Effector memory CD8-positive, alpha-beta T cell (primary cell): ENCODE measurements around the gene LRRC73.
"Not testable (repeated sequence)": the region's sequence is repeated elsewhere in the genome, so short reads cannot be mapped to it uniquely, and the experiment has no call there.

Source experiments
- ATAC-seq: fragments of 150-1000 bp; cut with Tn5 transposase; replicated peaks from 2 replicates; pipeline ENCODE4 v1.10.0; 2021; ENCODE audit warnings: mild to moderate bottlenecking, moderate library complexity
- DNase-seq, 3 experiments: peaks; one replicate each; pipeline ENCODE4 v3.0.0; 2021
- H3K27ac Mint-ChIP-seq, 2 donors: one replicate each; pipeline ENCODE4 v1.8.0; 2022; ENCODE audit warnings: mild to moderate bottlenecking in 2 of 2, mixed read lengths in 2 of 2, moderate library complexity in 2 of 2
- H3K27me3 Mint-ChIP-seq, 2 donors: one replicate each; pipeline ENCODE4 v1.8.0; 2022; ENCODE audit warnings: mixed read lengths in 2 of 2
- H3K36me3 Mint-ChIP-seq: one replicate; pipeline ENCODE4 v1.8.0; 2022; ENCODE audit warnings: mild to moderate bottlenecking, moderate library complexity, mixed read lengths; ENCODE audit not compliant: insufficient read depth
- H3K4me1 Mint-ChIP-seq, 2 donors: one replicate each; pipeline ENCODE4 v1.8.0; 2022; ENCODE audit warnings: low read depth in 2 of 2, mixed read lengths in 2 of 2
- H3K4me3 Mint-ChIP-seq, 2 donors: one replicate each; pipeline ENCODE4 v1.8.0; 2022; ENCODE audit warnings: mild to moderate bottlenecking in 2 of 2, mixed read lengths in 2 of 2, moderate library complexity in 2 of 2
- H3K9me3 Mint-ChIP-seq, 2 donors: one replicate each; pipeline ENCODE4 v1.8.0; 2022; ENCODE audit warnings: mixed read lengths in 2 of 2

The LRRC73 gene

GRCh38 chr6:43506171-43506570 lies 4.0 kb downstream of the LRRC73 start:
- no peak for DNase-seq
- Mint-ChIP-seq H3K4me1 (peaks cover 12 to 29% of the 10 kb centered on the region in 2 donors), H3K27ac (peak overlapping the region; percentile 90 to 92), H3K9me3 (no peaks in the 10 kb centered on the region), H3K4me3 (no peak overlapping the region), H3K27me3 (peaks cover 14 to 26% of the 10 kb centered on the region in 2 donors), H3K36me3 (peaks cover 30% of the 10 kb centered on the region)
- peak; percentile 4 for ATAC-seq

- Mint-ChIP-seq H3K27ac (peak overlapping the region; percentile 90 to 92), H3K9me3 (no peaks in the 10 kb centered on the region)
Measured at GRCh38 chr6:43505718-43506117, 4.4 kb downstream of the LRRC73 start.

GRCh38 chr6:43504756-43505593 lies 5.2 kb downstream of the LRRC73 start:
- Mint-ChIP-seq H3K27ac (no peak overlapping the region), H3K4me3 (no peak overlapping the region), H3K4me1 (peaks cover 12 to 25% of the 10 kb centered on the region in 2 donors), H3K27me3 (peaks cover 14 to 26% of the 10 kb centered on the region in 2 donors), H3K36me3 (peaks cover 27% of the 10 kb centered on the region), H3K9me3 (no peaks in the 10 kb centered on the region)
- no peak for DNase-seq
- ATAC-seq: no peak

More at GRCh38 chr6:43505718-43506117, 4.4 kb downstream of the LRRC73 start:
- Mint-ChIP-seq H3K36me3 (peaks cover 27% of the 10 kb centered on the region), H3K4me3 (no peak overlapping the region), H3K4me1 (peaks cover 12 to 27% of the 10 kb centered on the region in 2 donors), H3K27me3 (peaks cover 14 to 26% of the 10 kb centered on the region in 2 donors)
- ATAC-seq (no peak), DNase-seq (no peak)

- Mint-ChIP-seq H3K36me3 (peaks cover 23% of the 10 kb centered on the region), H3K27me3 (peaks cover 3 to 13% of the 10 kb centered on the region in 2 donors), H3K4me3 (no peak overlapping the region), H3K4me1 (peaks cover 7 to 18% of the 10 kb centered on the region in 2 donors), H3K9me3 (no peaks in the 10 kb centered on the region), H3K27ac (peak overlapping the region; percentile 33 to 65)
- ATAC-seq (no peak), DNase-seq (no peak)
Measured at GRCh38 chr6:43503443-43503842, 6.7 kb downstream of the LRRC73 start.

- H3K27ac Mint-ChIP-seq: peak overlapping the region in 1 of 2 donors; percentile 65
Measured at GRCh38 chr6:43502666-43503065, 7.5 kb downstream of the LRRC73 start.

GRCh38 chr6:43500921-43501320 lies 9.2 kb downstream of the LRRC73 start:
- H3K4me3 Mint-ChIP-seq: no peak overlapping the region
- ATAC-seq: no peak
- H3K27me3 Mint-ChIP-seq: no peaks in the 10 kb centered on the region
- H3K36me3 Mint-ChIP-seq: peaks cover 13% of the 10 kb centered on the region
- no peaks in the 10 kb centered on the region for H3K9me3 Mint-ChIP-seq
- DNase-seq: no peak
- H3K4me1 Mint-ChIP-seq: peaks cover under 1 to 2% of the 10 kb centered on the region in 2 donors
- H3K27ac Mint-ChIP-seq: peak overlapping the region; percentile 71 to 85

More at GRCh38 chr6:43502666-43503065, 7.5 kb downstream of the LRRC73 start:
- no peak overlapping the region for H3K4me3 Mint-ChIP-seq
- DNase-seq (no peak), ATAC-seq (no peak)
- no peaks in the 10 kb centered on the region for H3K9me3 Mint-ChIP-seq
- peaks cover 0 to 5% of the 10 kb centered on the region in 2 donors for H3K27me3 Mint-ChIP-seq
- H3K36me3 Mint-ChIP-seq: peaks cover 21% of the 10 kb centered on the region
- H3K4me1 Mint-ChIP-seq: peaks cover 7 to 16% of the 10 kb centered on the region in 2 donors

GRCh38 chr6:43499028-43499815 lies 10.9 kb downstream of the LRRC73 start:
- Mint-ChIP-seq H3K4me1 (peaks cover 15 to 17% of the 10 kb centered on the region in 2 donors), H3K27ac (peak overlapping the region in 1 of 2 donors; percentile 67)

GRCh38 chr6:43498291-43498690 lies 11.9 kb downstream of the LRRC73 start:
- not testable (repeated sequence) for DNase-seq, H3K4me3 Mint-ChIP-seq, H3K27me3 Mint-ChIP-seq, H3K9me3 Mint-ChIP-seq, ATAC-seq, H3K36me3 Mint-ChIP-seq
- Mint-ChIP-seq H3K27ac (peak overlapping the region in 1 of 2 donors; percentile 71), H3K4me1 (peaks cover 20 to 24% of the 10 kb centered on the region in 2 donors)

More at GRCh38 chr6:43499028-43499815, 10.9 kb downstream of the LRRC73 start:
- H3K36me3 Mint-ChIP-seq: peaks cover 9% of the 10 kb centered on the region
- no peaks in the 10 kb centered on the region for H3K27me3 Mint-ChIP-seq
- ATAC-seq: no peak
- H3K9me3 Mint-ChIP-seq: no peaks in the 10 kb centered on the region
- no peak overlapping the region for H3K4me3 Mint-ChIP-seq
- DNase-seq: no peak

GRCh38 chr6:43497689-43498088 lies 12.5 kb downstream of the LRRC73 start:
- ATAC-seq (no peak), DNase-seq (no peak)
- no peak overlapping the region for H3K4me3 Mint-ChIP-seq
- H3K27ac Mint-ChIP-seq: peak overlapping the region in 1 of 2 donors; percentile 71
- peaks cover 23 to 24% of the 10 kb centered on the region in 2 donors for H3K4me1 Mint-ChIP-seq
- H3K9me3 Mint-ChIP-seq: no peaks in the 10 kb centered on the region
- H3K36me3 Mint-ChIP-seq: peaks cover 3% of the 10 kb centered on the region
- H3K27me3 Mint-ChIP-seq: no peaks in the 10 kb centered on the region

GRCh38 chr6:43497129-43497396 lies 13.1 kb downstream of the LRRC73 start:
- no peak overlapping the region for H3K4me3 Mint-ChIP-seq
- H3K9me3 Mint-ChIP-seq: no peaks in the 10 kb centered on the region
- ATAC-seq (no peak), DNase-seq (no peak)
- no peaks in the 10 kb centered on the region for H3K27me3 Mint-ChIP-seq
- H3K36me3 Mint-ChIP-seq: peaks cover 6% of the 10 kb centered on the region
- H3K27ac Mint-ChIP-seq: peak overlapping the region in 1 of 2 donors; percentile 71
- peaks cover 27 to 28% of the 10 kb centered on the region in 2 donors for H3K4me1 Mint-ChIP-seq

- H3K4me3 Mint-ChIP-seq: no peak overlapping the region
- H3K9me3 Mint-ChIP-seq: no peaks in the 10 kb centered on the region
- H3K36me3 Mint-ChIP-seq: peaks cover 8% of the 10 kb centered on the region
- peak; percentile 24 for ATAC-seq
- peaks cover 27 to 28% of the 10 kb centered on the region in 2 donors for H3K4me1 Mint-ChIP-seq
- DNase-seq: no peak
- no peaks in the 10 kb centered on the region for H3K27me3 Mint-ChIP-seq
- H3K27ac Mint-ChIP-seq: peak overlapping the region in 1 of 2 donors; percentile 96
Measured at GRCh38 chr6:43496370-43497128, 13.6 kb downstream of the LRRC73 start.

GRCh38 chr6:43495409-43495941 lies 14.7 kb downstream of the LRRC73 start:
- peak overlapping the region; percentile 62 to 75 for H3K4me3 Mint-ChIP-seq
- peaks cover 8% of the 10 kb centered on the region for H3K36me3 Mint-ChIP-seq
- no peaks in the 10 kb centered on the region for H3K27me3 Mint-ChIP-seq
- no peak for DNase-seq
- no peaks in the 10 kb centered on the region for H3K9me3 Mint-ChIP-seq
- peak; percentile 89 for ATAC-seq
- H3K4me1 Mint-ChIP-seq: peaks cover 27 to 28% of the 10 kb centered on the region in 2 donors
- peak overlapping the region; percentile 94 to 96 for H3K27ac Mint-ChIP-seq

GRCh38 chr6:43494766-43495165 lies 15.4 kb downstream of the LRRC73 start:
- H3K27ac Mint-ChIP-seq: peak overlapping the region; percentile 94 to 96
- H3K9me3 Mint-ChIP-seq: no peaks in the 10 kb centered on the region
- ATAC-seq (no peak), DNase-seq (no peak)
- H3K4me3 Mint-ChIP-seq: peak overlapping the region; percentile 62 to 75
- peaks cover 8% of the 10 kb centered on the region for H3K36me3 Mint-ChIP-seq
- H3K4me1 Mint-ChIP-seq: peaks cover 33% of the 10 kb centered on the region in 2 donors
- H3K27me3 Mint-ChIP-seq: no peaks in the 10 kb centered on the region
